DND-41 (cell line): ENCODE data around the gene S100A12.
"Not testable (repeated sequence)": the region's sequence is repeated elsewhere in the genome, so short reads cannot be mapped to it uniquely, and the experiment has no call there.

Experiments used
- ATAC-seq: fragments of 200-7000 bp; cut with Tn5 transposase; 3 replicates; pipeline ENCODE4 v1.9.1; 2021; ENCODE audit warnings: low read depth; ENCODE audit not compliant: insufficient read depth
- DNase-seq: peaks from one replicate; pipeline ENCODE4 v3.0.0-alpha.2; 2020
- H2AFZ ChIP-seq: 2 replicates; pipeline ENCODE4 v1.6.0; 2012; ENCODE audit warnings: low read depth, low read length
- H3K27ac ChIP-seq: 2 replicates; pipeline ENCODE4 v1.5.1; 2012; ENCODE audit warnings: low read length, inconsistent platforms
- H3K27me3 ChIP-seq: fragments of 200-600 bp; sonication (generic); 2 replicates; pipeline ENCODE4 v1.6.0; 2012; ENCODE audit warnings: low read length, mild to moderate bottlenecking, inconsistent platforms; ENCODE audit not compliant: insufficient read depth, poor library complexity
- H3K36me3 ChIP-seq: 2 replicates; pipeline ENCODE4 v1.5.1; 2012; ENCODE audit warnings: low read length, inconsistent platforms; ENCODE audit not compliant: insufficient read depth
- H3K4me1 ChIP-seq: 2 replicates; pipeline ENCODE4 v1.5.1; 2012; ENCODE audit warnings: mild to moderate bottlenecking, low read length; ENCODE audit not compliant: insufficient read depth
- H3K4me2 ChIP-seq: 2 replicates; pipeline ENCODE4 v1.6.0; 2012; ENCODE audit warnings: mild to moderate bottlenecking, moderate library complexity, low read length, inconsistent platforms; ENCODE audit not compliant: insufficient read depth
- H3K4me3 ChIP-seq, 2 experiments: fragments of 200-600 bp in 1 of 2; shearing (Covaris generic) in 1 of 2; 2 replicates each; pipeline ENCODE4 v1.5.1; 2012 to 2016; ENCODE audit warnings: inconsistent platforms in 2 of 2, low read length in 2 of 2, mild to moderate bottlenecking in 2 of 2, low read depth in 1 of 2, moderate library complexity in 1 of 2
- H3K79me2 ChIP-seq: 2 replicates; pipeline ENCODE4 v1.6.0; 2012; ENCODE audit warnings: low read length, inconsistent platforms; ENCODE audit not compliant: insufficient read depth
- H3K9ac ChIP-seq: 2 replicates; pipeline ENCODE4 v1.6.0; 2012; ENCODE audit warnings: low read depth, mild to moderate bottlenecking, inconsistent platforms, low read length, moderate library complexity
- H3K9me3 ChIP-seq: 2 replicates; pipeline ENCODE4 v1.5.1; 2012; ENCODE audit warnings: low read length, moderate library complexity, mild to moderate bottlenecking, inconsistent platforms; ENCODE audit not compliant: insufficient read depth, severe bottlenecking
- H4K20me1 ChIP-seq: 2 replicates; pipeline ENCODE4 v1.6.0; 2012; ENCODE audit warnings: low read length; ENCODE audit not compliant: insufficient read depth
- CTCF ChIP-seq: IDR thresholded peaks from 2 replicates; pipeline ENCODE4 v1.5.1; 2012; ENCODE audit warnings: borderline replicate concordance, low read length, moderate library complexity, mild to moderate bottlenecking; ENCODE audit not compliant: poor library complexity, severe bottlenecking; ENCODE audit errors: extremely low read depth
- EZH2 ChIP-seq: IDR thresholded peaks from 3 replicates; pipeline ENCODE4 v1.6.1; 2012; ENCODE audit warnings: borderline replicate concordance, low read depth, mild to moderate bottlenecking, moderate library complexity, low read length, inconsistent platforms; ENCODE audit not compliant: severe bottlenecking

The S100A12 gene

GRCh38 chr1:153417136-153417888 lies 41.9 kb upstream of the S100A12 start:
- Histone ChIP-seq H3K79me2 (no peaks in the 10 kb centered on the region), H3K4me3 (no peak overlapping the region), H3K4me2 (no peak overlapping the region), H3K4me1 (no peaks in the 10 kb centered on the region), H3K9me3 (no peaks in the 10 kb centered on the region), H3K9ac (no peak overlapping the region), H3K36me3 (no peaks in the 10 kb centered on the region), H4K20me1 (no peaks in the 10 kb centered on the region; the same call in 1 of the 2 replicates), H2AFZ (no peak overlapping the region), H3K27me3 (no peaks in the 10 kb centered on the region), H3K27ac (no peak overlapping the region)
- DNase-seq (no peak), ATAC-seq (no peak)
- TF ChIP-seq EZH2 (no peak), CTCF (no peak)

GRCh38 chr1:153415850-153416570 lies 40.6 kb upstream of the S100A12 start, which contains the start of gene S100A7A:
Gene S100A7A (plus strand): TSS chr1:153416520. CDS start chr1:153418083, 1,563 bp downstream.
- no peaks in the 10 kb centered on the region for H3K79me2 ChIP-seq
- DNase-seq = no peak
- H3K27me3 ChIP-seq = no peaks in the 10 kb centered on the region
- no peak within 1 kb of the TSS for H3K4me2 ChIP-seq
- no peak within 1 kb of the TSS for H3K4me3 ChIP-seq
- H3K27ac ChIP-seq = no peak within 1 kb of the TSS
- H3K9me3 ChIP-seq = no peaks in the 10 kb centered on the region
- no peak within 1 kb of the TSS for H3K9ac ChIP-seq
- no peaks in the 10 kb centered on the region for H3K4me1 ChIP-seq
- no peak within 1 kb of the TSS for H2AFZ ChIP-seq
- H4K20me1 ChIP-seq = no peaks in the 10 kb centered on the region; the same call in 1 of the 2 replicates
- TF ChIP-seq EZH2 (no peak), CTCF (no peak)
- no peaks in the 10 kb centered on the region for H3K36me3 ChIP-seq
- ATAC-seq = no peak

- H4K20me1 ChIP-seq, H3K36me3 ChIP-seq, H3K4me3 ChIP-seq, H3K27me3 ChIP-seq, ATAC-seq, H3K9ac ChIP-seq, H3K27ac ChIP-seq, H2AFZ ChIP-seq, H3K79me2 ChIP-seq, H3K4me2 ChIP-seq, H3K9me3 ChIP-seq, H3K4me1 ChIP-seq, DNase-seq: not testable (repeated sequence)
These were observed 38.5 kb upstream of the S100A12 start for GRCh38 chr1:153413961-153414360.

GRCh38 chr1:153407274-153407673 lies 31.9 kb upstream of the S100A12 start:
- H3K9ac ChIP-seq, H3K79me2 ChIP-seq, H2AFZ ChIP-seq, H3K9me3 ChIP-seq, H3K36me3 ChIP-seq, H3K4me1 ChIP-seq, H4K20me1 ChIP-seq, ATAC-seq, DNase-seq, H3K4me3 ChIP-seq, H3K27ac ChIP-seq, H3K4me2 ChIP-seq, H3K27me3 ChIP-seq: not testable (repeated sequence)

GRCh38 chr1:153405825-153406599 lies 30.6 kb upstream of the S100A12 start:
- H3K9ac ChIP-seq, H3K4me1 ChIP-seq, H3K9me3 ChIP-seq, H4K20me1 ChIP-seq, DNase-seq, H3K79me2 ChIP-seq, H3K27me3 ChIP-seq, H3K36me3 ChIP-seq, H2AFZ ChIP-seq, H3K4me2 ChIP-seq, H3K27ac ChIP-seq, ATAC-seq, H3K4me3 ChIP-seq: not testable (repeated sequence)
